Activated T-cell treated with anti-CD3 and anti-CD28 coated beads, Interleukin-2, amount 50 U/mL, for 48 hours (primary cell): Measurements from ENCODE around the gene RNF166.

Experiments used
- DNase-seq, 2 experiments: peaks; one replicate each; pipeline ENCODE4 v3.0.0-alpha.2; 2020

The RNF166 gene

GRCh38 chr16:88650749-88651275 is 55.4 kb downstream of the RNF166 start, which contains the start of gene CYBA:
CYBA (minus strand) TSS chr16:88651053; CDS start chr16:88651013, 40 bp downstream.
- DNase-seq: peak; percentile 91 to 93

- peak; percentile 56 to 69 for DNase-seq
Observed at GRCh38 chr16:88649924-88650748, 56.1 kb downstream of the RNF166 start.

- DNase-seq: no peak
Observed at GRCh38 chr16:88649195-88649923, 56.8 kb downstream of the RNF166 start.

- DNase-seq: no peak
Observed at GRCh38 chr16:88647178-88648070, 58.8 kb downstream of the RNF166 start.
